A673 (cell line): ENCODE results near the gene NTN1.

Source experiments
- CTCF ChIP-seq: fragments of 300-800, 200-600 bp; sonication (generic); conservative IDR thresholded peaks from 2 replicates; pipeline ENCODE4 v1.5.1; 2017; ENCODE audit warnings: low read depth, mild to moderate bottlenecking, antibody characterized with exemption, low read length, moderate library complexity, mixed read lengths
- EZH2 ChIP-seq: fragments of 200-600 bp; sonication (generic); IDR thresholded peaks from 2 replicates; pipeline ENCODE4 v1.6.1; 2017; ENCODE audit warnings: borderline replicate concordance, low read depth, mild to moderate bottlenecking, mixed read lengths, antibody characterized with exemption, low read length; ENCODE audit not compliant: poor library complexity, severe bottlenecking

- TF ChIP-seq CTCF, result no peak
- no peak for TF ChIP-seq EZH2
Measured at GRCh38 chr17:9239793-9240658, 218.7 kb downstream of the NTN1 start.
